Measurements from ENCODE around the gene SPNS3.

DNA sequence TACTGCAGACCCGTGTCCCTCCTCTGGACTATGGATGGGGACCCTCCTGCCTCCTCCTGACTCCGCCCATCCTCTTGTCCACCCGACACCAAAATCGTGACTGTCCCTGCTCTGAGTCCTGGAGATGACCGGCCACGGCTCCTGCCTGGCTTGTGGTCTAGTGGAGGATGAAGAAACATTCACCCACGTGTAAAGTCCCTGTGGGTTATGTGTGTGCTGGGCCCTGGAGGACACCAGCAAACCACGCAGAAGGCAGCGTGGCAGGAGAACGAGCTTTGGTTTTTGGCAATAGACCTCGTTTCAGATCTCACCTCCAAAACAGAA lies 76.8 kb downstream of the SPNS3 start:
- TF ChIP-seq BHLHE40 (IDR thresholded peaks at IDR 0.05; ENCODE audit: low read depth, low read length) (no peak), POLR2A (IDR thresholded peaks at IDR 0.05; ENCODE audit: low read depth, low read length) (no peak), RAD21 (IDR thresholded peaks at IDR 0.05; ENCODE audit: low read length) (no peak), CTCF (conservative IDR thresholded peaks at IDR 0.05; ENCODE audit: low read depth, low read length) (no peak), MXI1 (IDR thresholded peaks at IDR 0.05; ENCODE audit: borderline replicate concordance, low read depth, low read length) (no peak), FOS (IDR thresholded peaks at IDR 0.05; ENCODE audit: low read depth, low read length) (no peak), CEBPB (IDR thresholded peaks at IDR 0.05; ENCODE audit: low read depth, low read length) (no peak)

Data from IMR-90 (cell line).